Ovary (tissue), 9 donors: ENCODE results near the gene GADD45B. TPM values are rescaled to one million over a fixed set of nuclear protein-coding genes. Genes with fewer than 3 reads are reported as not detected.
"Not testable (repeated sequence)": the region's sequence is repeated elsewhere in the genome, so short reads cannot be mapped to it uniquely, and the experiment has no call there.

Source experiments
- DNase-seq, 5 donors: peaks; one replicate each; pipeline ENCODE4 v3.0.0-alpha.2; 2019 to 2020
- H3K27ac ChIP-seq, 2 donors: fragments of 200-600 bp; one replicate each; pipeline versions ENCODE4 v1.5.1 to v1.8.0; 2019 to 2022
- H3K27me3 ChIP-seq: fragments of 200-600 bp; one replicate; pipeline ENCODE4 v1.8.0; 2022
- H3K36me3 ChIP-seq: fragments of 200-600 bp; sonication (generic); one replicate; pipeline ENCODE4 v1.5.1; 2019
- H3K4me1 ChIP-seq: one replicate; pipeline ENCODE4 v1.8.1; 2013; ENCODE audit warnings: mild to moderate bottlenecking, moderate library complexity; ENCODE audit not compliant: insufficient read depth
- H3K4me3 ChIP-seq: fragments of 200-600 bp; sonication (generic); one replicate; pipeline ENCODE4 v1.5.1; 2017
- H3K9me3 ChIP-seq, 2 donors: fragments of 200-600 bp in 1 of 2; sonication (generic) in 1 of 2; one replicate each; pipeline versions ENCODE4 v1.5.1 to v1.8.1; 2013 to 2019; ENCODE audit warnings: mild to moderate bottlenecking in 1 of 2, moderate library complexity in 1 of 2
- EP300 ChIP-seq: sonication (generic); formaldehyde crosslinking; IDR thresholded peaks from one replicate; pipeline ENCODE4 v1.6.1; 2017; ENCODE audit warnings: antibody characterized with exemption
- POLR2A ChIP-seq: fragments of 450-650 bp; IDR thresholded peaks from one replicate; pipeline ENCODE4 v1.6.1; 2017; ENCODE audit warnings: antibody characterized with exemption, mild to moderate bottlenecking, moderate library complexity
- WGBS, 3 donors: extraction: QIAGEN DNeasy Blood & Tissue Kit in 1 of 3; methylation state at CpG; one replicate each; pipeline versions ENCODE4 v1.1.5 to v1.1.7; 2013 to 2017; 5-methylcytosine and 5-hydroxymethylcytosine counted together
- intact Hi-C, 4 donors: fragments of 100-400 bp; cut with DNase I; formaldehyde crosslinking; loops; one replicate each; pipeline versions ENCODE4 v1.11.0 to v1.15.1; 2022 to 2023
- polyA plus RNA-seq, 2 donors: library from polyadenylated mRNA; stranded (reverse); fragments of 200-250 nt in 1 of 2; fragments of 350-450 nt in 1 of 2; fragmentation: Illumina TruSeq in 1 of 2; extraction: RNeasy Lipid Tissue Mini Kit (QIAGEN cat#74804) in 1 of 2; gene quantifications; one replicate each; pipeline ENCODE4 v1.2.3, GENCODE V29; 2013 to 2014
- total RNA-seq, 7 donors: library from RNA; depleted of rRNA in 2 of 7; stranded (reverse); fragments of >200 nt in 2 of 7; fragmentation: NEBNext Ultra II Directional in 3 of 7; extraction: Animal tissue kit (Norgen Biotek cat#: 25700) in 3 of 7; gene quantifications; one replicate each; pipeline versions ENCODE4 v1.1.0 to v1.2.4, GENCODE V29; 2016 to 2023
- TF ChIP-seq, protein P1 (sequence below), 3 donors: fragments of 450-650 bp in 2 of 3; fragments of 200-600 bp in 1 of 3; IDR thresholded peaks; one replicate each; pipeline versions ENCODE4 v1.5.1 to v1.8.0; 2016 to 2022; ENCODE audit warnings: antibody characterized with exemption in 3 of 3, mild to moderate bottlenecking in 1 of 3
- donor health status: DM: no; HTN: no; CAD: no; lungs with moderate emphysema.
- donor health status: DM: no; HTN: no; CAD: no.
- donor health status: Bipolar disorder and iron deficiency.
- donor health status: DM: yes; HTN: yes; CAD: no.
- donor health status: DM: no; HTN: no; CAD: no.
- donor health status: DM: yes; HTN: yes; CAD: no.

Gene GADD45B
- total and polyA plus RNA-seq, 9 donors: 17.8 to 414 (median 73.9) TPM

DNA sequence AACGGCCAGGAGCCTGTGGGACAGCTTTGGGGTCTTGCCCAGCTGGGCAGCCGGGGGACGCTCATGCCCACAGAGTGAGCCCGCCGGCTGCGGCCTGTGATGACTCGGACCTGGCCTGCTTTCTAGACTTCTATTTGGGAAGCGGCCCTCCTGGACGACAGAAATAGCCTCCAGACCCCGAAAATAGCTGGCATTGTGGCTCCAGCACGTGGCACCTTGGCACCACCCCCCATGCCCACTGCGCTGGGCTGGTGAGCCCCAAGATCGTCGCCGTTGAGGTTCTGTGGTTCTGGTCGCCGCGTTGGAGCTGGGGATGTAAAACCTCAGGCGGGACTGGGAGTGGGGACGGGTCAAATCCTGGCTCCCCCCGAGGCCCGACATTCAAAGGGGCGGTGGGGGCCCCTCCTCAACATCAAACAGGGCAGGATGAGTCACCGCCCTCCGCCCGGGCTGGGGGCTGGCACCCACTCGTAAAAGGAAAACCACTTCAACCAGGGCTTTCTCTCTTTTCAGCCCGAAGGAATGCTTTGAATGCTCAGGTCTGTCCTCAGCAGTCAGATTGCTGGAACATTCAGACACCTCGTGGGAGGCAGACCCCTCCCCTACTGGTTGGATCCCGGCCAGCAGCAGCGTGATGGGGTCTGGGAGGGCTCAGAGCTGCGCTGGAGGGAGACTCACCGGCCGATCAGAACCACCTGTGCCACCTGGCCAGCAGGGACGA, 42.1 kb downstream of the GADD45B start:
- Histone ChIP-seq H3K9me3 (no peaks in the 10 kb centered on the region), H3K36me3 (no peaks in the 10 kb centered on the region), H3K27ac (no peak overlapping the region), H3K27me3 (no peaks in the 10 kb centered on the region), H3K4me3 (no peak overlapping the region), H3K4me1 (no peaks in the 10 kb centered on the region)
- intact Hi-C loops: no loop called here
- DNase-seq: no peak
- TF ChIP-seq POLR2A: no peak
- TF ChIP-seq, protein P1, sequence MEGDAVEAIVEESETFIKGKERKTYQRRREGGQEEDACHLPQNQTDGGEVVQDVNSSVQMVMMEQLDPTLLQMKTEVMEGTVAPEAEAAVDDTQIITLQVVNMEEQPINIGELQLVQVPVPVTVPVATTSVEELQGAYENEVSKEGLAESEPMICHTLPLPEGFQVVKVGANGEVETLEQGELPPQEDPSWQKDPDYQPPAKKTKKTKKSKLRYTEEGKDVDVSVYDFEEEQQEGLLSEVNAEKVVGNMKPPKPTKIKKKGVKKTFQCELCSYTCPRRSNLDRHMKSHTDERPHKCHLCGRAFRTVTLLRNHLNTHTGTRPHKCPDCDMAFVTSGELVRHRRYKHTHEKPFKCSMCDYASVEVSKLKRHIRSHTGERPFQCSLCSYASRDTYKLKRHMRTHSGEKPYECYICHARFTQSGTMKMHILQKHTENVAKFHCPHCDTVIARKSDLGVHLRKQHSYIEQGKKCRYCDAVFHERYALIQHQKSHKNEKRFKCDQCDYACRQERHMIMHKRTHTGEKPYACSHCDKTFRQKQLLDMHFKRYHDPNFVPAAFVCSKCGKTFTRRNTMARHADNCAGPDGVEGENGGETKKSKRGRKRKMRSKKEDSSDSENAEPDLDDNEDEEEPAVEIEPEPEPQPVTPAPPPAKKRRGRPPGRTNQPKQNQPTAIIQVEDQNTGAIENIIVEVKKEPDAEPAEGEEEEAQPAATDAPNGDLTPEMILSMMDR (IDR thresholded peaks at IDR 0.05): no peak
- TF ChIP-seq EP300: no peak
- 44 to 62% (median 61%) methylated on average over 21 to 35 of the region's 35 CpGs for WGBS, 3 donors

DNA sequence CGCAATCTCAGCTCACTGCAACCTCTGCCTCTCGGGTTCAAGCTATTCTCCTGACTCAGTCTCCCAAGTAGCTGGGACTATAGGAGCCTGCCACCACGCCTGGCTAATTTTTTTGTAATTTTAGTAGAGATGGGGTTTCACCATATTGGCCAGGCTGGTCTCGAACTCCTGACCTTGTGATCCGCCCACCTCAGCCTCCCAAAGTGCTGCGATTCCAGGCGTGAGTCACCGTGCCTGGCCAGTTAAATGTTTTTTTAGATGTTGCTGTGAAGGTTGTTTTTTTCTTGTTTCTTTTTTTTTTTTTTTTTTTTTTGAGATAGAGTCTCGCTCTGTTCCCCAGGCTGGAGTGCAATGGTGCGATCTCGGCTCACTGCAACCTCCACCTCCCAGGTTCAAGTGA, 42.9 kb downstream of the GADD45B start:
- H3K27ac ChIP-seq, H3K27me3 ChIP-seq, H3K4me3 ChIP-seq, DNase-seq, H3K9me3 ChIP-seq, H3K4me1 ChIP-seq, intact Hi-C loops, H3K36me3 ChIP-seq: not testable (repeated sequence)
- WGBS, 3 donors: 62 to 70% (median 68%) methylated on average over 11 of the region's 11 CpGs

DNA sequence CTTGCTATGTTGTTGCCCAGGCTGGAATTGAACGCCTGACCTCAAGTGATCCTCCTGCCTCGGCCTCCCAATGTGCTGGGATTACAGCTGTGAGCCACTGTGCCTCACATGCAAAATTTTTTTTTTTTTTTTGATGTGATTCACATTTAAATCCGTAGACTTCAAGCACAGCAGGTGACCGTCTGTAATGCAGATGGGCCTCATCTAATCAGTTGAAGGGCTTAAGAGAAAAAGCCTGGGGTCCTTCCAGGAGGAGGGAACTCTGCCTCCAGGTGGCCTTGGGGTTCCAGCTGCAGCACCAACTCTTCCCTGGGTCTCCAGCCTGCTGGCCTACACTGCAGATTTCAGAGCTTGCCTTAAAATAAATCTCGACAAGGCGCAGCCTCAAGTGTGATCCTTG, 43.6 kb downstream of the GADD45B start:
- 83 to 95% (median 90%) methylated on average over 6 of the region's 6 CpGs for WGBS, 3 donors
- TF ChIP-seq, protein P1 (IDR thresholded peaks at IDR 0.05): no peak
- TF ChIP-seq EP300: no peak
- TF ChIP-seq POLR2A: no peak
- Histone ChIP-seq H3K36me3 (no peaks in the 10 kb centered on the region), H3K4me1 (no peaks in the 10 kb centered on the region), H3K27ac (no peak overlapping the region), H3K27me3 (no peaks in the 10 kb centered on the region), H3K4me3 (no peak overlapping the region), H3K9me3 (no peaks in the 10 kb centered on the region)
- DNase-seq: no peak
- intact Hi-C loops: no loop called here

- 16 to 22% (median 20%) methylated on average over 20 of the region's 20 CpGs for WGBS, 3 donors
- TF ChIP-seq POLR2A: no peak
- no peak for TF ChIP-seq EP300
- TF ChIP-seq, protein P1 (IDR thresholded peaks at IDR 0.05): no peak
- H3K36me3 ChIP-seq: no peaks in the 10 kb centered on the region
- intact Hi-C loops: no loop called here
- DNase-seq: no peak
- H3K27ac ChIP-seq: no peak overlapping the region
- no peaks in the 10 kb centered on the region for H3K27me3 ChIP-seq
- H3K9me3 ChIP-seq: no peaks in the 10 kb centered on the region
- no peaks in the 10 kb centered on the region for H3K4me1 ChIP-seq
- H3K4me3 ChIP-seq: no peak overlapping the region
Measured at GRCh38 chr19:2523630-2524311, 47.8 kb downstream of the GADD45B start.

DNA sequence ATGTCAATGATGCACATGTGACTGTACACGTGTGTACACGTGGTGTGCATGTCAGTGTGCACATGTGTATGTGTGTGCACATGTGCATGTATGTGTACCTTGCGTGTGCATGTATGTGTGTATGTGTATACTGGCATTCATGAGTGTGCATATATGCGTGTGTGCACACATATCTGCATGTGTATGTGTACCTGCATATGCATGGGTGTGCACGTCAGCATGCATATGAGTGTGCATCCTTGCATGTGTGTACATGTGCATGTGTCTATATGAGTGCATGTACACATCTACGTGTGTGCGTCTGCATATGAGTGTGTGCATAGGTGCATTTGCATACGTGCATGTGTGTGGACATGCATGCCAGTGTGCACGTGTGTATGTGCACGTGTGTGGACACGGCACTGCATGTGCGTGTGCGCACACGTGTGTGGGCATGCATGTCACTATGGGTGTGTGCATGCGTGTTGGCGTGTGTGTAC, 48.5 kb downstream of the GADD45B start:
- H3K27ac ChIP-seq: no peak overlapping the region
- no peaks in the 10 kb centered on the region for H3K27me3 ChIP-seq
- no peaks in the 10 kb centered on the region for H3K4me1 ChIP-seq
- H3K36me3 ChIP-seq: no peaks in the 10 kb centered on the region
- no peaks in the 10 kb centered on the region for H3K9me3 ChIP-seq
- no peak overlapping the region for H3K4me3 ChIP-seq
- TF ChIP-seq POLR2A: no peak
- WGBS, 3 donors: 82 to 85% (median 85%) methylated on average over 16 of the region's 16 CpGs
- intact Hi-C loops: no loop called here
- DNase-seq: no peak
